ENCODE data around the gene CDKL1. TPM values are rescaled to one million over a fixed set of nuclear protein-coding genes. Genes with fewer than 3 reads are reported as not detected.

The CDKL1 gene
- total RNA-seq, 1 donor from 2014 or later, result 1.3 TPM

- Mint-ChIP-seq H3K9me3 (ENCODE audit: low read depth) (no peaks in the 10 kb centered on the region), H3K27ac (no peak overlapping the region), H3K4me3 (ENCODE audit: low read depth) (no peak overlapping the region), H3K27me3 (peaks cover 9% of the 10 kb centered on the region), H3K36me3 (ENCODE audit: insufficient read depth) (no peaks in the 10 kb centered on the region), H3K4me1 (ENCODE audit: low read depth) (peaks cover 5% of the 10 kb centered on the region)
- TF ChIP-seq CTCF (IDR thresholded peaks at IDR 0.05; ENCODE audit: unreplicated experiment), result no peak
- DNase-seq (ENCODE audit: low spot score, unreplicated experiment), result no peak
Observed at GRCh38 chr14:50344876-50345563, 51.7 kb downstream of the CDKL1 start.

DNA sequence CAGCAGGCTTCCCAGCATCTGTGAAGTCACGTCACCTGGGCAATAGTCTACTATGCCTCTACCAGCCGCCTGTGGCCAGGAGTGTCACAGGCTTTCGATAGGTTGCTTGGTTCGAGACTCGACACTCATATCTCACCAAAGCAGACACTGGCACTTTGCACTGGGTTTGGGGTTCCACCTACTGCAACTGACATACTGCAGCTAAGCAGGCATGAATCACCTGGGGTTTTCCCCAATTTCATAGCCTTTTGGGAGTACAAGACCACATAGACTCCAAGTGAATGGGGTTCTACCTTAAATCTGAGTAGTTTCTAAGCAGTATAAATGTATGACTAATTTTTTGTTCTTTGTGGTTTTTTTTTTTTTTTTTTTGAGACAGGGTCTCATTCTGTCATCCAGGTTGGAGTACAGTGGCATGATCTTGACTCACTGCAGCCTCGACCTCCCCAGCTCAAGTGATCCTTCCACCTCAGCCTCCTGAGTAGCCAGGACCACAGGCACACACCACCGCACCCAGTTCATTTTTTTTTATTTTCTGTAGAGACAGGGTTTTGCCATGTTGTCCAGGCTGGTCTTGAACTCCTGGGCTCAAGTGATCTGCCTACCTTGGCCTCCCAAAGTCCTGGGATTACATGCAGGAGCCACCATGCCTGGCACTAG is 52.4 kb downstream of the CDKL1 start:
- Mint-ChIP-seq H3K9me3 (ENCODE audit: low read depth) (no peaks in the 10 kb centered on the region), H3K27me3 (peaks cover 9% of the 10 kb centered on the region), H3K36me3 (ENCODE audit: insufficient read depth) (no peaks in the 10 kb centered on the region), H3K27ac (no peak overlapping the region), H3K4me3 (ENCODE audit: low read depth) (no peak overlapping the region), H3K4me1 (ENCODE audit: low read depth) (peaks cover 6% of the 10 kb centered on the region)
- TF ChIP-seq CTCF (IDR thresholded peaks at IDR 0.05; ENCODE audit: unreplicated experiment), result no peak
- no peak for DNase-seq (ENCODE audit: low spot score, unreplicated experiment)

DNA sequence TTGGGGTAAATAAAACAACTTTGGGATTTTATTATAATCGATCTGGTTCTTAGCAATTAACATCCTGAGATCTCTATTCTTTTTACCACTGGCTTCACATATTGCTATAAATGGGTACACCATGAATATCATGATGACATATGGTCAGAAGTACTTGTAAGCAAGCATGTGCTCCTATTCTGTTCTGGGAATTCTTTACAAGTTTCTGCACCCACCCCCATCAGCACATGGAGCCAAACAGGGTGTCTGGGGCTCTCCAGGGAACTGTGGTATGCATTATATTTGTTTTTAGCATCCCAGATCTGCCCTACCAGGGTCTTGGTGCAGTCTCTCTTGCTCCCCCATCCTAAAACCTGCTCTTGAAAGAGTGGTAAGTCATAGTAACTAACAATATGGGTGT is 53.2 kb downstream of the CDKL1 start:
- no peaks in the 10 kb centered on the region for H3K9me3 Mint-ChIP-seq (ENCODE audit: low read depth)
- no peaks in the 10 kb centered on the region for H3K36me3 Mint-ChIP-seq (ENCODE audit: insufficient read depth)
- H3K27ac Mint-ChIP-seq, result no peak overlapping the region
- TF ChIP-seq CTCF (IDR thresholded peaks at IDR 0.05; ENCODE audit: unreplicated experiment), result no peak
- DNase-seq (ENCODE audit: low spot score, unreplicated experiment), result no peak
- peaks cover 14% of the 10 kb centered on the region for H3K4me1 Mint-ChIP-seq (ENCODE audit: low read depth)
- H3K27me3 Mint-ChIP-seq, result peaks cover 9% of the 10 kb centered on the region
- H3K4me3 Mint-ChIP-seq (ENCODE audit: low read depth), result no peak overlapping the region

DNA sequence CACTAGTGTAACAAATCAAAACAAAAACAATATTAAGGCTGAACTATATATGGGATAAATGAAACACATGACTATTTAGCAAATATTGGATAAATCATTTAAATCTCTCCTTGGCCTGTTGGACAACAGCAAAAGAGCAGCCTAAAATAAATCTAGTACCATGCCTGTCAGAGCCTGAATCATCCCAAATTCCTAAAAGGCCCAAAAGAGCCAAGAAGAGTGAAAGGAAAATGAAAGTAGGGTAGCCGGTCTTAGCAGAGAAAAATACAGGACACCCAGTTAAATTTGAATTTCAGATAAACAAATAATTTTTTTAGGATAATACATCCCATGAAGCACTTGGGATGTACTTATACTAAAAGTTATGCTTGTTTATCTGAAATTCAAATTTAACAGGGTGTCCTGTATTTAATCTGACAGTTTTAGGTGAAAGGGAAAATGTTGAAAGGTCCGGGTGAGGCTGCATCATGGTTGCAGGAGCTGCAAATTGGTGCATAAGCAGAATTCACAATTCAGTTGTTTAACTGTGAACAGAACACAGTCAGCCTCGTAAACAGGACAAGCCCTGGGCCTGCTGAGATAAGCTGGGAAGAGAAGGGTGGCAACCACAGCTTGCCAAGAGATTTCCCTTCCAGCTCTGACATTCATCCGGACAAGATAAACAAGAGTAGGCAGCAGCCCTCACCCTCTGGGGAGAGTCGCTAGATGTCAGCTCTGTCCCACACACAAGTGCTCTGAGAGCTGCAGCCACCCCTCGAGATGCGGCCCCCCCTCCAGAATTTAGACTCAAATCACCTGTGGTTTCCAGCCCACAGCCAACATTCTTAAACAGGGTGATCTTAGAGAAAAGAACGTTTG is 54.2 kb downstream of the CDKL1 start:
- Mint-ChIP-seq H3K4me3 (ENCODE audit: low read depth) (no peak overlapping the region), H3K4me1 (ENCODE audit: low read depth) (peaks cover 14% of the 10 kb centered on the region), H3K27me3 (peaks cover 5% of the 10 kb centered on the region), H3K27ac (no peak overlapping the region), H3K9me3 (ENCODE audit: low read depth) (no peaks in the 10 kb centered on the region), H3K36me3 (ENCODE audit: insufficient read depth) (no peaks in the 10 kb centered on the region)
- no peak for DNase-seq (ENCODE audit: low spot score, unreplicated experiment)
- no peak for TF ChIP-seq CTCF (IDR thresholded peaks at IDR 0.05; ENCODE audit: unreplicated experiment)

- H3K9me3 Mint-ChIP-seq (ENCODE audit: low read depth), result no peaks in the 10 kb centered on the region
- H3K27ac Mint-ChIP-seq, result no peak overlapping the region
- H3K36me3 Mint-ChIP-seq (ENCODE audit: insufficient read depth), result no peaks in the 10 kb centered on the region
- DNase-seq (ENCODE audit: low spot score, unreplicated experiment), result no peak
- H3K4me1 Mint-ChIP-seq (ENCODE audit: low read depth), result peaks cover 18% of the 10 kb centered on the region
- H3K27me3 Mint-ChIP-seq, result peaks cover 2% of the 10 kb centered on the region
- peak; percentile 22 for TF ChIP-seq CTCF (IDR thresholded peaks at IDR 0.05; ENCODE audit: unreplicated experiment)
- H3K4me3 Mint-ChIP-seq (ENCODE audit: low read depth), result no peak overlapping the region
Observed at GRCh38 chr14:50340963-50341362, 55.7 kb downstream of the CDKL1 start.

All from progenitor cell of endocrine pancreas (in vitro differentiated cells).